ENCODE data around the gene PWP2.

DNA sequence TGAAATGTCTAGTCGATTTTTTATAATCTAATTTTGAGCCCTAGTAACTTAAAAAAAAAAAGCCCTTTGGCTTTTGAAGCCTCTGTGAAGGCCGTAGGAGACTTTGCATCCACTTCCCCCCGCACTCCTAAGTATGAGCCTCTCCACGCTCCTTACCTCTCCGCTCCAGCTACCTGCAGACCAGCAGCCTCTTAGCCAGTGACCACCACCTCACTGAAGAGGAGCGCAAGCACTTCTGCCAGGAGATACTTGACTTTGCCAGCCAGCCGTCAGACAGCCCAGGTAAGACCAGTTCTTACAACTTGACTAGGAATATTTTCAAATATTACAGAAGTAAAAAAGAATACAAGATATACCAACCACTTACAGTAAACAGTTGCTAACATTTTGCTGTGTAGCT, 27.4 kb upstream of the PWP2 start:
- TF ChIP-seq, protein P1, sequence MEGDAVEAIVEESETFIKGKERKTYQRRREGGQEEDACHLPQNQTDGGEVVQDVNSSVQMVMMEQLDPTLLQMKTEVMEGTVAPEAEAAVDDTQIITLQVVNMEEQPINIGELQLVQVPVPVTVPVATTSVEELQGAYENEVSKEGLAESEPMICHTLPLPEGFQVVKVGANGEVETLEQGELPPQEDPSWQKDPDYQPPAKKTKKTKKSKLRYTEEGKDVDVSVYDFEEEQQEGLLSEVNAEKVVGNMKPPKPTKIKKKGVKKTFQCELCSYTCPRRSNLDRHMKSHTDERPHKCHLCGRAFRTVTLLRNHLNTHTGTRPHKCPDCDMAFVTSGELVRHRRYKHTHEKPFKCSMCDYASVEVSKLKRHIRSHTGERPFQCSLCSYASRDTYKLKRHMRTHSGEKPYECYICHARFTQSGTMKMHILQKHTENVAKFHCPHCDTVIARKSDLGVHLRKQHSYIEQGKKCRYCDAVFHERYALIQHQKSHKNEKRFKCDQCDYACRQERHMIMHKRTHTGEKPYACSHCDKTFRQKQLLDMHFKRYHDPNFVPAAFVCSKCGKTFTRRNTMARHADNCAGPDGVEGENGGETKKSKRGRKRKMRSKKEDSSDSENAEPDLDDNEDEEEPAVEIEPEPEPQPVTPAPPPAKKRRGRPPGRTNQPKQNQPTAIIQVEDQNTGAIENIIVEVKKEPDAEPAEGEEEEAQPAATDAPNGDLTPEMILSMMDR (IDR thresholded peaks at IDR 0.05), result no peak
- no peak for TF ChIP-seq POLR2A (IDR thresholded peaks at IDR 0.05)

Data from esophagus squamous epithelium (tissue), 4 donors.